ENCODE results near the gene FECH.
A peak's percentile ranks its signal among the peaks of the same experiment; 100 is the strongest.

DNA sequence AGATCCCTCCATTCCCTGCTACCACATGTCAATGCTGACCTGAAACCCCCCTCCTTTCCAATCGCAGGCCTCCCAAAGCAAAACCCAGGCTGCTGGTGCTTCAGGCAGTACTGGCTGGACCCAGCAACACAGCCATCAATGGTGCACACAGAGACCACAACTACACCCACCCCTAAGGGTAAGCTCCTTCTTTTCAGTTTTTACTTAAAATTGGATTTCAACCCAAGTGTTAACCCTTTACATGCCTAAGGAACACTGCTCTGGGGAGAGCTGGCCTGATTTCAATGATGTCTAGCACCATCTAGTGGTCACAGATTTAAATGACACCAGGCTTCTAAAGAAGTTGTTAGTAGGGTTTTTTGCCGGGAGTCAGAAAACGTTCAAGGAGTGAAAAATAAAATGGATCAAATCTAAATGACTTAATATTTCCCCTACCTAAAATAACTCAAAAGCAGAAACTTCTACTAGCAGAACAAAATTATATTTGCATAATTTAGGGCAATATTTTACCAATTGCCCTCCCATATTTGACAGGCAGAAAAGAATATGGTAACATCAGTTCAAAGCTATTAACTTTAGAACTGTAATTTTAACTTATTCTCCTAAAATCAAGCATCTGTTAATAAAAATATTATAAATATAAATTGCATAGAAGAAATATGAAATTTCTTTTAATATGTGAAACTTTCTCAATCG, 24.6 kb downstream of the FECH start:
- TF ChIP-seq, protein P1, sequence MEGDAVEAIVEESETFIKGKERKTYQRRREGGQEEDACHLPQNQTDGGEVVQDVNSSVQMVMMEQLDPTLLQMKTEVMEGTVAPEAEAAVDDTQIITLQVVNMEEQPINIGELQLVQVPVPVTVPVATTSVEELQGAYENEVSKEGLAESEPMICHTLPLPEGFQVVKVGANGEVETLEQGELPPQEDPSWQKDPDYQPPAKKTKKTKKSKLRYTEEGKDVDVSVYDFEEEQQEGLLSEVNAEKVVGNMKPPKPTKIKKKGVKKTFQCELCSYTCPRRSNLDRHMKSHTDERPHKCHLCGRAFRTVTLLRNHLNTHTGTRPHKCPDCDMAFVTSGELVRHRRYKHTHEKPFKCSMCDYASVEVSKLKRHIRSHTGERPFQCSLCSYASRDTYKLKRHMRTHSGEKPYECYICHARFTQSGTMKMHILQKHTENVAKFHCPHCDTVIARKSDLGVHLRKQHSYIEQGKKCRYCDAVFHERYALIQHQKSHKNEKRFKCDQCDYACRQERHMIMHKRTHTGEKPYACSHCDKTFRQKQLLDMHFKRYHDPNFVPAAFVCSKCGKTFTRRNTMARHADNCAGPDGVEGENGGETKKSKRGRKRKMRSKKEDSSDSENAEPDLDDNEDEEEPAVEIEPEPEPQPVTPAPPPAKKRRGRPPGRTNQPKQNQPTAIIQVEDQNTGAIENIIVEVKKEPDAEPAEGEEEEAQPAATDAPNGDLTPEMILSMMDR (IDR thresholded peaks at IDR 0.05), result peak; percentile 53 to 76 (median 68)
- TF ChIP-seq POLR2A (IDR thresholded peaks at IDR 0.05), result no peak
